HFFc6 (cell line): ENCODE measurements around the gene MAN1C1. TPM values are rescaled to one million over a fixed set of nuclear protein-coding genes. Genes with fewer than 3 reads are reported as not detected.
"Not testable (repeated sequence)": the region's sequence is repeated elsewhere in the genome, so short reads cannot be mapped to it uniquely, and the experiment has no call there.

Experiments
- DNase-seq: peaks from one replicate; pipeline ENCODE4 v3.0.0-alpha.2; 2018
- H3K27ac Mint-ChIP-seq: 2 replicates; pipeline ENCODE4 v1.8.0; 2020; ENCODE audit warnings: mild to moderate bottlenecking, mixed read lengths
- H3K27me3 Mint-ChIP-seq: 2 replicates; pipeline ENCODE4 v1.8.0; 2021; ENCODE audit warnings: mild to moderate bottlenecking, moderate library complexity, mixed read lengths; ENCODE audit not compliant: insufficient read depth
- H3K36me3 Mint-ChIP-seq: 2 replicates; pipeline ENCODE4 v1.8.0; 2021; ENCODE audit warnings: low read depth, mixed read lengths
- H3K4me1 Mint-ChIP-seq: 2 replicates; pipeline ENCODE4 v1.8.0; 2020; ENCODE audit warnings: low read depth, mixed read lengths
- H3K4me3 Mint-ChIP-seq: 2 replicates; pipeline ENCODE4 v1.8.0; 2020; ENCODE audit warnings: mild to moderate bottlenecking, moderate library complexity, mixed read lengths
- H3K9me3 Mint-ChIP-seq: 2 replicates; pipeline ENCODE4 v1.8.0; 2020; ENCODE audit warnings: mild to moderate bottlenecking, mixed read lengths
- CTCF ChIP-seq: fragments of 200-600 bp; sonication (generic); IDR thresholded peaks from 2 replicates; pipeline ENCODE4 v1.5.0; 2021; ENCODE audit warnings: antibody characterized with exemption, mild to moderate bottlenecking
- total RNA-seq, 6 experiments: library from RNA; stranded (reverse); fragmentation: NEBNext Ultra II Directional; extraction: Animal tissue kit (Norgen Biotek cat#: 25700); gene quantifications; 2 replicates in 1 of 6; 3 replicates in 5 of 6; pipeline ENCODE4 v1.2.3, GENCODE V29; 2021

Gene MAN1C1
- total RNA-seq, 6 experiments from 2014 or later: 0.07 to 0.14 (median 0.08) TPM; not detected in 3

- H3K4me1 Mint-ChIP-seq: no peaks in the 10 kb centered on the region
- H3K27me3 Mint-ChIP-seq: peaks cover 42% of the 10 kb centered on the region
- H3K4me3 Mint-ChIP-seq: no peak overlapping the region
- no peaks in the 10 kb centered on the region for H3K9me3 Mint-ChIP-seq
- no peak overlapping the region for H3K27ac Mint-ChIP-seq
- DNase-seq: no peak
- no peaks in the 10 kb centered on the region; the same call in 1 of the 2 replicates for H3K36me3 Mint-ChIP-seq
- no peak for TF ChIP-seq CTCF
Observed at GRCh38 chr1:25661043-25661815, 44.6 kb downstream of the MAN1C1 start.

GRCh38 chr1:25662061-25662460 lies 45.5 kb downstream of the MAN1C1 start:
- no peak for TF ChIP-seq CTCF
- Mint-ChIP-seq H3K9me3 (no peaks in the 10 kb centered on the region), H3K36me3 (no peaks in the 10 kb centered on the region), H3K27ac (no peak overlapping the region), H3K4me3 (no peak overlapping the region), H3K27me3 (peaks cover 48% of the 10 kb centered on the region), H3K4me1 (no peaks in the 10 kb centered on the region)
- DNase-seq: no peak

GRCh38 chr1:25662959-25663358 lies 46.4 kb downstream of the MAN1C1 start:
- not testable (repeated sequence) for H3K4me3 Mint-ChIP-seq, H3K4me1 Mint-ChIP-seq, DNase-seq, H3K27ac Mint-ChIP-seq, H3K36me3 Mint-ChIP-seq, H3K9me3 Mint-ChIP-seq
- peaks cover 40% of the 10 kb centered on the region for H3K27me3 Mint-ChIP-seq

GRCh38 chr1:25664357-25665199 lies 48.0 kb downstream of the MAN1C1 start:
- no peak for TF ChIP-seq CTCF
- no peak for DNase-seq
- H3K27me3 Mint-ChIP-seq: peaks cover 38% of the 10 kb centered on the region
- H3K36me3 Mint-ChIP-seq: no peaks in the 10 kb centered on the region
- H3K27ac Mint-ChIP-seq: no peak overlapping the region
- no peaks in the 10 kb centered on the region for H3K4me1 Mint-ChIP-seq
- H3K9me3 Mint-ChIP-seq: no peaks in the 10 kb centered on the region
- no peak overlapping the region for H3K4me3 Mint-ChIP-seq

GRCh38 chr1:25666460-25666859 lies 49.9 kb downstream of the MAN1C1 start:
- Mint-ChIP-seq H3K4me1 (no peaks in the 10 kb centered on the region), H3K9me3 (no peaks in the 10 kb centered on the region), H3K4me3 (no peak overlapping the region), H3K27ac (no peak overlapping the region), H3K36me3 (no peaks in the 10 kb centered on the region), H3K27me3 (peaks cover 45% of the 10 kb centered on the region)
- TF ChIP-seq CTCF: no peak
- DNase-seq: no peak
